IMR-90 (cell line): ENCODE results near the gene TWIST2. TPM values are rescaled to one million over a fixed set of nuclear protein-coding genes. Genes with fewer than 3 reads are reported as not detected.

Source experiments
- ATAC-seq: fragments of 200-7000 bp; cut with Tn5 transposase; 2 replicates; pipeline ENCODE4 v1.9.1; 2020; ENCODE audit warnings: low read depth, mild to moderate bottlenecking, moderate library complexity
- BruUV-seq: library from RNA; stranded (reverse); fragments of 400-500 nt; replicated peaks from 2 replicates; lab custom pipeline; 2021; lab: Mats Ljungman, UMichigan
- CTCF ChIA-PET: fragments of 300-600 bp; formaldehyde crosslinking; extraction: SDS; loops from one replicate; lab custom pipeline; 2021; ENCODE audit warnings: antibody characterized with exemption; lab: Yijun Ruan, JAX
- POLR2A ChIA-PET: fragments of 300-600 bp; sonication (Branson Sonifier 250); formaldehyde crosslinking; loops from one replicate; lab custom pipeline; 2022; ENCODE audit warnings: antibody characterized with exemption; ENCODE audit not compliant: unreplicated experiment; lab: Charles Lee
- DNase-seq: peaks from one replicate; pipeline ENCODE4 v3.0.0; 2013
- H2AFZ ChIP-seq: replicated peaks from 2 replicates; pipeline ENCODE3; 2013; ENCODE audit warnings: low read length, mild to moderate bottlenecking; ENCODE audit not compliant: poor library complexity
- H2AK5ac ChIP-seq: 2 replicates; pipeline ENCODE4 v1.6.1; 2013; ENCODE audit warnings: low read depth, low read length, inconsistent platforms
- H2AK9ac ChIP-seq: replicated peaks from 2 replicates; pipeline ENCODE3; 2013; ENCODE audit warnings: mild to moderate bottlenecking, low read depth, low read length, moderate library complexity; ENCODE audit not compliant: poor library complexity
- H2BK120ac ChIP-seq: 2 replicates; pipeline ENCODE4 v1.6.1; 2013; ENCODE audit warnings: low read depth, low read length, inconsistent platforms
- H2BK15ac ChIP-seq: 3 replicates; pipeline ENCODE4 v1.6.1; 2013; ENCODE audit warnings: low read depth, low read length, inconsistent platforms
- H2BK20ac ChIP-seq: 2 replicates; pipeline ENCODE4 v1.6.1; 2013; ENCODE audit warnings: low read depth, mild to moderate bottlenecking, inconsistent platforms, low read length, moderate library complexity
- H2BK5ac ChIP-seq: 2 replicates; pipeline ENCODE4 v1.6.1; 2013; ENCODE audit warnings: mild to moderate bottlenecking, low read depth, low read length, inconsistent platforms; ENCODE audit not compliant: poor library complexity, severe bottlenecking
- H3K14ac ChIP-seq: replicated peaks from 2 replicates; pipeline ENCODE4 v1.6.1; 2013; ENCODE audit warnings: low read depth, low read length, inconsistent platforms
- H3K18ac ChIP-seq: 2 replicates; pipeline ENCODE4 v1.6.1; 2013; ENCODE audit warnings: low read depth, low read length, control low read depth
- H3K23ac ChIP-seq: 2 replicates; pipeline ENCODE4 v1.6.1; 2013; ENCODE audit warnings: low read depth, low read length, inconsistent platforms
- H3K27ac ChIP-seq: 2 replicates; pipeline ENCODE4 v1.5.1; 2013; ENCODE audit warnings: mild to moderate bottlenecking, control low read depth, low read length; ENCODE audit not compliant: insufficient read depth
- H3K27me3 ChIP-seq: 2 replicates; pipeline ENCODE4 v1.6.1; 2013; ENCODE audit warnings: low read length; ENCODE audit not compliant: control insufficient read depth, insufficient read depth
- H3K36me3 ChIP-seq: 2 replicates; pipeline ENCODE4 v1.6.1; 2013; ENCODE audit warnings: low read length, mixed read lengths; ENCODE audit not compliant: control insufficient read depth, insufficient read depth
- H3K4ac ChIP-seq: 2 replicates; pipeline ENCODE4 v1.6.1; 2013; ENCODE audit warnings: low read depth, low read length, inconsistent platforms
- H3K4me1 ChIP-seq: 2 replicates; pipeline ENCODE4 v1.6.1; 2013; ENCODE audit warnings: low read length, mixed read lengths; ENCODE audit not compliant: control insufficient read depth, insufficient read depth
- H3K4me2 ChIP-seq: 2 replicates; pipeline ENCODE4 v1.6.1; 2013; ENCODE audit warnings: low read depth, mild to moderate bottlenecking, control low read depth, low read length, moderate library complexity
- H3K4me3 ChIP-seq: 2 replicates; pipeline ENCODE4 v1.5.1; 2013; ENCODE audit warnings: low read depth, mild to moderate bottlenecking, control low read depth, low read length, moderate library complexity; ENCODE audit not compliant: insufficient read depth
- H3K56ac ChIP-seq: 2 replicates; pipeline ENCODE4 v1.6.1; 2013; ENCODE audit warnings: low read length, inconsistent platforms; ENCODE audit not compliant: insufficient read depth; ENCODE audit errors: extremely low read depth
- H3K79me1 ChIP-seq, 2 experiments: 2 replicates each; pipeline ENCODE4 v1.6.1; 2013; ENCODE audit warnings: low read length in 2 of 2, inconsistent platforms in 1 of 2, low read depth in 1 of 2
- H3K9ac ChIP-seq: 2 replicates; pipeline ENCODE4 v1.6.1; 2013; ENCODE audit warnings: low read depth, low read length, control low read depth
- H3K9me1 ChIP-seq: 2 replicates; pipeline ENCODE4 v1.6.1; 2013; ENCODE audit warnings: low read length, inconsistent platforms; ENCODE audit not compliant: insufficient read depth
- H3K9me3 ChIP-seq: 2 replicates; pipeline ENCODE4 v1.6.1; 2013; ENCODE audit warnings: low read length; ENCODE audit not compliant: control insufficient read depth, insufficient read depth
- H4K20me1 ChIP-seq: 2 replicates; pipeline ENCODE4 v1.6.1; 2013; ENCODE audit warnings: low read length, inconsistent platforms; ENCODE audit not compliant: insufficient read depth
- H4K5ac ChIP-seq: 2 replicates; pipeline ENCODE4 v1.6.1; 2013; ENCODE audit warnings: mild to moderate bottlenecking, low read depth, low read length, control low read depth
- H4K8ac ChIP-seq, 2 experiments: 2 replicates each; pipeline ENCODE4 v1.6.1; 2013; ENCODE audit warnings: low read depth in 2 of 2, low read length in 2 of 2, control low read depth in 1 of 2, inconsistent platforms in 1 of 2
- H4K91ac ChIP-seq: 2 replicates; pipeline ENCODE4 v1.6.1; 2013; ENCODE audit warnings: low read depth, low read length, inconsistent platforms; ENCODE audit not compliant: insufficient read depth
- BHLHE40 ChIP-seq: fragments of 150-350 bp; IDR thresholded peaks from 2 replicates; pipeline ENCODE4 v1.6.1; 2016; ENCODE audit warnings: mild to moderate bottlenecking, low read depth, low read length
- CEBPB ChIP-seq: IDR thresholded peaks from 2 replicates; pipeline ENCODE4 v1.6.1; 2012; ENCODE audit warnings: low read depth, low read length, improper control_type of control experiment
- CHD1 ChIP-seq: IDR thresholded peaks from 2 replicates; pipeline ENCODE4 v1.6.1; 2012; ENCODE audit warnings: low read depth, low read length, improper control_type of control experiment
- CTCF ChIP-seq: conservative IDR thresholded peaks from 2 replicates; pipeline ENCODE4 v1.5.1; 2012; ENCODE audit warnings: mild to moderate bottlenecking, low read depth, low read length, improper control_type of control experiment
- FOS ChIP-seq: fragments of 150-350 bp; IDR thresholded peaks from 2 replicates; pipeline ENCODE4 v1.6.1; 2016; ENCODE audit warnings: low read depth, low read length
- MAFK ChIP-seq: IDR thresholded peaks from 2 replicates; pipeline ENCODE4 v1.6.1; 2012; ENCODE audit warnings: low read depth, low read length, improper control_type of control experiment
- MAZ ChIP-seq: IDR thresholded peaks from 2 replicates; pipeline ENCODE4 v1.6.1; 2012; ENCODE audit warnings: low read depth, mild to moderate bottlenecking, low read length, improper control_type of control experiment, moderate library complexity, borderline replicate concordance
- MXI1 ChIP-seq: IDR thresholded peaks from 2 replicates; pipeline ENCODE4 v1.6.1; 2012; ENCODE audit warnings: low read depth, mild to moderate bottlenecking, low read length, moderate library complexity, borderline replicate concordance
- NFE2L2 ChIP-seq: fragments of 150-350 bp; IDR thresholded peaks from 2 replicates; pipeline ENCODE4 v1.6.1; 2016; ENCODE audit warnings: low read depth, mild to moderate bottlenecking, low read length
- POLR2A ChIP-seq: IDR thresholded peaks from 2 replicates; pipeline ENCODE4 v1.6.1; 2012; ENCODE audit warnings: mild to moderate bottlenecking, low read depth, low read length
- RAD21 ChIP-seq: IDR thresholded peaks from 2 replicates; pipeline ENCODE4 v1.6.1; 2012; ENCODE audit warnings: low read length, improper control_type of control experiment
- RCOR1 ChIP-seq: IDR thresholded peaks from 2 replicates; pipeline ENCODE4 v1.6.1; 2012; ENCODE audit warnings: mild to moderate bottlenecking, low read length, improper control_type of control experiment; ENCODE audit not compliant: insufficient replicate concordance
- RFX5 ChIP-seq: IDR thresholded peaks from 2 replicates; pipeline ENCODE4 v1.8.0; 2012; ENCODE audit warnings: low read depth, mild to moderate bottlenecking, low read length, moderate library complexity
- SMC3 ChIP-seq: fragments of 150-350 bp; IDR thresholded peaks from 2 replicates; pipeline ENCODE4 v1.6.1; 2016; ENCODE audit warnings: low read depth, mild to moderate bottlenecking, antibody characterized with exemption, low read length, moderate library complexity
- WGBS, 2 experiments: methylation state at CpG; one replicate each; pipeline versions ENCODE4 v1.1.5 to v1.1.7; 2013; ENCODE audit warnings: missing lambda C conversion rate in 2 of 2; ENCODE audit not compliant: insufficient read length in 1 of 2; ENCODE audit errors: extremely low coverage in 2 of 2; 5-methylcytosine and 5-hydroxymethylcytosine counted together
- dilution Hi-C: fragments of 300-500 bp; cut with HindIII; formaldehyde crosslinking; loops from one replicate; pipeline ENCODE4 v1.14.3; 2018; ENCODE audit warnings: low sequenced_read_pairs; ENCODE audit not compliant: unreplicated experiment
- in situ Hi-C: fragments of 300-500 bp; cut with MboI; formaldehyde crosslinking; loops from 3 replicates; pipeline ENCODE4 v1.14.3; 2019; ENCODE audit warnings: low sequenced_read_pairs, inconsistent platforms, mixed read lengths
- intact Hi-C: fragments of 100-400 bp; cut with micrococcal nuclease; formaldehyde crosslinking; loops from 2 replicates; pipeline ENCODE4 v1.10.0; 2022
- polyA plus RNA-seq, 3 experiments: library from polyadenylated mRNA; depleted of rRNA; stranded (reverse); fragments of >200 nt; gene quantifications; 2 replicates each; pipeline ENCODE4 v1.2.3, GENCODE V29; 2012; ENCODE audit warnings: low replicate concordance in 1 of 3
- total RNA-seq: library from RNA; depleted of rRNA; stranded (reverse); fragments of >200 nt; gene quantifications from 2 replicates; pipeline ENCODE4 v1.2.3, GENCODE V29; 2012
- TF ChIP-seq, protein P1 (sequence below): fragments of 150-350 bp; IDR thresholded peaks from 2 replicates; pipeline ENCODE4 v1.6.1; 2016; ENCODE audit warnings: low read depth, mild to moderate bottlenecking, low read length, moderate library complexity, borderline replicate concordance
- TF ChIP-seq, protein P2 (sequence below): fragments of 150-350 bp; IDR thresholded peaks from 2 replicates; pipeline ENCODE4 v1.6.1; 2017; ENCODE audit warnings: mild to moderate bottlenecking, antibody characterized with exemption, low read length, low read depth

TWIST2 gene
- total and polyA plus RNA-seq, 2 of the 4 experiments (the other 2 are of a cell fraction) = 9.3 to 33.6 TPM

- no peak overlapping the region for H2BK5ac ChIP-seq
- H3K79me1 ChIP-seq = no peaks in the 10 kb centered on the region
- no peak overlapping the region for H2AK5ac ChIP-seq
- H4K5ac ChIP-seq = no peak overlapping the region
- H2BK15ac ChIP-seq = no peak overlapping the region
- H2BK120ac ChIP-seq = no peak overlapping the region
- no peak overlapping the region for H3K4me2 ChIP-seq
- ATAC-seq = no peak
- H3K9ac ChIP-seq = no peak overlapping the region
- DNase-seq = no peak
- no peak overlapping the region for H4K8ac ChIP-seq
- no peak overlapping the region for H2BK20ac ChIP-seq
- no TSS peak for BruUV-seq
- ChIA-PET CTCF (no interaction called here), POLR2A (no interaction called here)
- H2AFZ ChIP-seq = no peak overlapping the region
- no peak overlapping the region for H3K4me3 ChIP-seq
- no peak overlapping the region for H3K14ac ChIP-seq
- TF ChIP-seq, protein P1, sequence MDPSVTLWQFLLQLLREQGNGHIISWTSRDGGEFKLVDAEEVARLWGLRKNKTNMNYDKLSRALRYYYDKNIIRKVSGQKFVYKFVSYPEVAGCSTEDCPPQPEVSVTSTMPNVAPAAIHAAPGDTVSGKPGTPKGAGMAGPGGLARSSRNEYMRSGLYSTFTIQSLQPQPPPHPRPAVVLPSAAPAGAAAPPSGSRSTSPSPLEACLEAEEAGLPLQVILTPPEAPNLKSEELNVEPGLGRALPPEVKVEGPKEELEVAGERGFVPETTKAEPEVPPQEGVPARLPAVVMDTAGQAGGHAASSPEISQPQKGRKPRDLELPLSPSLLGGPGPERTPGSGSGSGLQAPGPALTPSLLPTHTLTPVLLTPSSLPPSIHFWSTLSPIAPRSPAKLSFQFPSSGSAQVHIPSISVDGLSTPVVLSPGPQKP = no peak
- TF ChIP-seq CEBPB = no peak
- no peak for TF ChIP-seq CTCF
- no peak for TF ChIP-seq RCOR1
- TF ChIP-seq SMC3 = no peak
- no peak for TF ChIP-seq RFX5
- no peak for TF ChIP-seq MAZ
- TF ChIP-seq POLR2A = no peak
- TF ChIP-seq FOS = no peak
- no peak for TF ChIP-seq RAD21
- TF ChIP-seq BHLHE40 = no peak
- TF ChIP-seq MXI1 = no peak
- no peak for TF ChIP-seq NFE2L2
- TF ChIP-seq, protein P2, sequence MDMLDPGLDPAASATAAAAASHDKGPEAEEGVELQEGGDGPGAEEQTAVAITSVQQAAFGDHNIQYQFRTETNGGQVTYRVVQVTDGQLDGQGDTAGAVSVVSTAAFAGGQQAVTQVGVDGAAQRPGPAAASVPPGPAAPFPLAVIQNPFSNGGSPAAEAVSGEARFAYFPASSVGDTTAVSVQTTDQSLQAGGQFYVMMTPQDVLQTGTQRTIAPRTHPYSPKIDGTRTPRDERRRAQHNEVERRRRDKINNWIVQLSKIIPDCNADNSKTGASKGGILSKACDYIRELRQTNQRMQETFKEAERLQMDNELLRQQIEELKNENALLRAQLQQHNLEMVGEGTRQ = no peak
- no peak for TF ChIP-seq CHD1
- TF ChIP-seq MAFK = no peak
- no peaks in the 10 kb centered on the region; the same call in 1 of the 2 replicates for H3K9me3 ChIP-seq
- H3K23ac ChIP-seq = no peak overlapping the region
- H3K27ac ChIP-seq = no peak overlapping the region
- peaks cover 2% of the 10 kb centered on the region; the same call in 1 of the 2 replicates for H4K20me1 ChIP-seq
- H3K36me3 ChIP-seq = no peaks in the 10 kb centered on the region
- H4K91ac ChIP-seq = no peak overlapping the region
- no peak overlapping the region for H3K4ac ChIP-seq
- H3K27me3 ChIP-seq = peaks cover 6% of the 10 kb centered on the region
- H3K18ac ChIP-seq = no peak overlapping the region
- H2AK9ac ChIP-seq = no peak overlapping the region
- intact Hi-C loops (no loop called here), dilution Hi-C loops (no loop called here), in situ Hi-C loops (no loop called here)
- H3K9me1 ChIP-seq = no peaks in the 10 kb centered on the region
- no peak overlapping the region for H3K56ac ChIP-seq
- WGBS, 2 experiments = no CpG with 5 or more reads among the region's 3 CpGs
- peaks cover 6% of the 10 kb centered on the region; the same call in 1 of the 2 replicates for H3K4me1 ChIP-seq
Measured at GRCh38 chr2:238843476-238843875, 4.4 kb upstream of the TWIST2 start.
